HFFc6 (cell line): ENCODE measurements around the gene TUBB2B. TPM values are rescaled to one million over a fixed set of nuclear protein-coding genes. Genes with fewer than 3 reads are reported as not detected.
"Not testable (repeated sequence)": the region's sequence is repeated elsewhere in the genome, so short reads cannot be mapped to it uniquely, and the experiment has no call there.

Experiments
- DNase-seq: peaks from one replicate; pipeline ENCODE4 v3.0.0-alpha.2; 2018
- H3K27ac Mint-ChIP-seq: 2 replicates; pipeline ENCODE4 v1.8.0; 2020; ENCODE audit warnings: mild to moderate bottlenecking, mixed read lengths
- H3K27me3 Mint-ChIP-seq: 2 replicates; pipeline ENCODE4 v1.8.0; 2021; ENCODE audit warnings: mild to moderate bottlenecking, moderate library complexity, mixed read lengths; ENCODE audit not compliant: insufficient read depth
- H3K36me3 Mint-ChIP-seq: 2 replicates; pipeline ENCODE4 v1.8.0; 2021; ENCODE audit warnings: low read depth, mixed read lengths
- H3K4me1 Mint-ChIP-seq: 2 replicates; pipeline ENCODE4 v1.8.0; 2020; ENCODE audit warnings: low read depth, mixed read lengths
- H3K4me3 Mint-ChIP-seq: 2 replicates; pipeline ENCODE4 v1.8.0; 2020; ENCODE audit warnings: mild to moderate bottlenecking, moderate library complexity, mixed read lengths
- H3K9me3 Mint-ChIP-seq: 2 replicates; pipeline ENCODE4 v1.8.0; 2020; ENCODE audit warnings: mild to moderate bottlenecking, mixed read lengths
- total RNA-seq, 6 experiments: library from RNA; stranded (reverse); fragmentation: NEBNext Ultra II Directional; extraction: Animal tissue kit (Norgen Biotek cat#: 25700); gene quantifications; 2 replicates in 1 of 6; 3 replicates in 5 of 6; pipeline ENCODE4 v1.2.3, GENCODE V29; 2021
- TF ChIP-seq, protein P1 (sequence below): fragments of 200-600 bp; sonication (generic); IDR thresholded peaks from 2 replicates; pipeline ENCODE4 v1.5.0; 2021; ENCODE audit warnings: antibody characterized with exemption, mild to moderate bottlenecking

TUBB2B gene
- total RNA-seq, 6 experiments from 2014 or later, result 0.14 to 1.3 (median 0.90) TPM

DNA sequence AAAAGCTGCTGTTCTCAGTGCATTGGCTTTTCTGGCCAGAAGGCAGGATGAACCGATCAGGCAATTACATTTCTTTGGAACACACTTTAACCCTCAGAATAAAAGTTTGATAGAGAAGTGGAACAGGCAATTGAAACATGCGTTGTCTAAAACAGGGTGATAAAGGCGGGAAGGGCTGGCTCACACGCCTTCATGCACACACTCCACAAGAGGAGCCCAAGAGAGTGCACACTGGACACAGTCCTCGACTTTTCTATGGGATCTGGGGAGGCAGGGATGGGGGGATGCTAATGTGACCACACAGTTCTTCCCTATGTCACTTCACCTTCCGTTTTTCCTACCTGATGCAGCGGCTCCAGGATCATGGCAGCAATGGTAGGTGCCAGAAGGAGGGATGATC is 39.2 kb downstream of the TUBB2B start:
- Mint-ChIP-seq H3K4me3 (no peak overlapping the region), H3K4me1 (no peaks in the 10 kb centered on the region), H3K36me3 (peaks cover 3% of the 10 kb centered on the region; the same call in 1 of the 2 replicates), H3K27ac (no peak overlapping the region), H3K27me3 (peaks cover 27% of the 10 kb centered on the region), H3K9me3 (no peaks in the 10 kb centered on the region)
- TF ChIP-seq, protein P1, sequence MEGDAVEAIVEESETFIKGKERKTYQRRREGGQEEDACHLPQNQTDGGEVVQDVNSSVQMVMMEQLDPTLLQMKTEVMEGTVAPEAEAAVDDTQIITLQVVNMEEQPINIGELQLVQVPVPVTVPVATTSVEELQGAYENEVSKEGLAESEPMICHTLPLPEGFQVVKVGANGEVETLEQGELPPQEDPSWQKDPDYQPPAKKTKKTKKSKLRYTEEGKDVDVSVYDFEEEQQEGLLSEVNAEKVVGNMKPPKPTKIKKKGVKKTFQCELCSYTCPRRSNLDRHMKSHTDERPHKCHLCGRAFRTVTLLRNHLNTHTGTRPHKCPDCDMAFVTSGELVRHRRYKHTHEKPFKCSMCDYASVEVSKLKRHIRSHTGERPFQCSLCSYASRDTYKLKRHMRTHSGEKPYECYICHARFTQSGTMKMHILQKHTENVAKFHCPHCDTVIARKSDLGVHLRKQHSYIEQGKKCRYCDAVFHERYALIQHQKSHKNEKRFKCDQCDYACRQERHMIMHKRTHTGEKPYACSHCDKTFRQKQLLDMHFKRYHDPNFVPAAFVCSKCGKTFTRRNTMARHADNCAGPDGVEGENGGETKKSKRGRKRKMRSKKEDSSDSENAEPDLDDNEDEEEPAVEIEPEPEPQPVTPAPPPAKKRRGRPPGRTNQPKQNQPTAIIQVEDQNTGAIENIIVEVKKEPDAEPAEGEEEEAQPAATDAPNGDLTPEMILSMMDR, result no peak
- DNase-seq, result no peak

DNA sequence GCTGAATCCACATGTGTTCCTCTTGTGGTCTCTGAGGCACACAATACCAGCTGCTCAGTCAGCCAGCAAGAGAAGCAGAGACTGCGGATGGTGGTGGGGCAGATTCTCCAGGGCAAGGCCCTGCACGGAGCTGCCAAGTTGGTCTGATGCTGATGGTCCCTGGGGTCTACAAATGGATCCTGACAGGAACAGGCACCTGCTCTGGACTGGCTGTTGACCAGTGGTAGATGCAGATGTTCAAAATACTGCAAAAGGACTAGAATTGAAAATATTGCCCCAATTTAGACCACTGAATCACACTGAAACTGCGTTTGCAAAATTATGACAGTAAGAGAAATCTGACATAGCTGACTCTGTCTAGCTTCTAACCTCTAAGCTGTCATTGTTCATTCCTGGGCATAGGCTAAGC is 40.5 kb downstream of the TUBB2B start:
- peaks cover 3% of the 10 kb centered on the region; the same call in 1 of the 2 replicates for H3K36me3 Mint-ChIP-seq
- H3K4me3 Mint-ChIP-seq, result no peak overlapping the region
- no peak for DNase-seq
- TF ChIP-seq, protein P1, result no peak
- peaks cover 32% of the 10 kb centered on the region for H3K27me3 Mint-ChIP-seq
- H3K9me3 Mint-ChIP-seq, result no peaks in the 10 kb centered on the region
- no peak overlapping the region for H3K27ac Mint-ChIP-seq
- H3K4me1 Mint-ChIP-seq, result no peaks in the 10 kb centered on the region

DNA sequence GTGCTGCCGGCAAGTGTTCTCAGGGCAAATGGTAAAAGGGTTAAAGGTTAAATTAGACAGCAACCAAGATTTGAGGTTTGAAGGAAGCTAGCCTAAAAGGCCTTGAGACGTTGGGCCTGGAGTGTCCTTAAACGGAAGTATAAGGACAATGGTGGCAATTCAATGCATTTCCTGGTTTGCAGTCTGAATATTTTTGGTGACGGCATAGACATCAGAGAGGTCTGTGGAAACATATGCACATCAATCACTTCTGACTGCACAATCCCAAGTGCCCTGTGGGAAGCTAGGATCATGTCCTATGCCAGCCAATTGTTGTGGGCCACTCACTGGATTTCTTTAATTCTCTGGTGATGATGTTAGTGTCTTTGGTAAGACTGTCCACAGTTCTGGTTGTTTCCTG is 44.4 kb downstream of the TUBB2B start:
- Mint-ChIP-seq H3K27ac (no peak overlapping the region), H3K9me3 (no peaks in the 10 kb centered on the region), H3K4me1 (no peaks in the 10 kb centered on the region), H3K36me3 (no peaks in the 10 kb centered on the region), H3K27me3 (peaks cover 41% of the 10 kb centered on the region), H3K4me3 (no peak overlapping the region)
- DNase-seq, result no peak
- TF ChIP-seq, protein P1, result no peak

DNA sequence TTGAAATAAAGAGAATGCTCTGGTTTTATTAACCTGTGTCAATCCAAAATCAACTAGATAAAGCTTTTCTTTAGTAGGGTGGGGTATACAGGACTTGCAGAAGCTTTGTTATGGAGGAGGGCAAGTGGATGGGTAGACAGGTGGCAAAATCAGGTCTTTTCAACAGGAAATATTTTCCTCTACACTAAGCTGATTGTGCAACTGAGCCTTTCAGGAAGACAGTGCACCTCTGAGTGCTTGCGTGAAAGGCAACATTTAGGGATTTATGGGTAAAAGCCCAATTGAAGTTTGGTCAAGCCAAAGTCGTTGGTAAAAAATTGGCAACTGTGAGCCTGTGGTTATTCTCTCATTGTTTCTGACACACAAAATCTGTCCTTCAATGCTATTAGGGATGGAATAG is 46.3 kb downstream of the TUBB2B start:
- Mint-ChIP-seq H3K4me1 (peaks cover 9% of the 10 kb centered on the region), H3K9me3 (no peaks in the 10 kb centered on the region), H3K27me3 (peaks cover 41% of the 10 kb centered on the region), H3K4me3 (no peak overlapping the region), H3K27ac (no peak overlapping the region), H3K36me3 (no peaks in the 10 kb centered on the region)
- TF ChIP-seq, protein P1, result no peak
- no peak for DNase-seq

DNA sequence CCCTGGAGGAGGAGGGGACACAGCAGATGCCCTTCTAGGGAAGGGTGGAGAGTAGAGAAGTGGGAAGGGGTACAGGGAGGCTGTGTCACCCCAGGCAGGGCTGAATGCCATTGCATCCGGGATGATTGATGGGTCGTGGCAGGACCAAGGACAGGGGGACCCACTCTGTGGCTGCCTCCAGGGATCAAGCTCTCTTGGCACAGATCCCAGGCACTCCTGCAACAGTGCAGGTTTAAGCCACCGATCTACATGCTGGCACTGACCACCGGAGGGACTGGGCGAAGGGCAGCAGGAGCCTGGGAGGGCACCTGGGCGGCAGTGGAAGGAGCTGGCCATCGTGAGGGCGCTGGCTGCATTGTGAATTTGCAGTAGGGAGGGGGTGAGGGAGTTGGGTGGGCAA is 47.5 kb downstream of the TUBB2B start:
- H3K9me3 Mint-ChIP-seq, H3K27ac Mint-ChIP-seq, H3K36me3 Mint-ChIP-seq, DNase-seq: not testable (repeated sequence)
- H3K4me1 Mint-ChIP-seq, result peaks cover 14% of the 10 kb centered on the region
- peak overlapping the region; percentile 78 for H3K4me3 Mint-ChIP-seq
- H3K27me3 Mint-ChIP-seq, result peaks cover 29% of the 10 kb centered on the region

DNA sequence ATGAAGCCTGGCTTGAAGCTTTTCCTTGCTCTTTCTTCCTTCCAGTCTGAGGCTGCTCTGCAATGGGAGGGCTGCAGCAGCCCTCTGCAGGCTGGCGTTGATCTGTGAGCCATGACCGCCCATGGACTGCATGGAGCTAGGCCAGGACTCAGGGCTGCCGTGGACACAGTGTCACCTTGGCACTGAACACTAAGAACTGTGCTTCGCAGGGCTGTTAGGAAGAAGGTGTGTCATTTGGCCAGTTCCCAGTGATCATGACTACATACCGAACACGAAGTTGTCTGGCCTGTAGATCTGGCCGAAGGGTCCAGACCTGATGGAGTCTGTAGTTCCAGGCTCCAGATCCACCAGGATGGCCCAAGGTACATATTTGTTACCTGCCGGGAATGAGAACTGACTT is 48.8 kb downstream of the TUBB2B start:
- DNase-seq, H3K36me3 Mint-ChIP-seq, H3K4me3 Mint-ChIP-seq, H3K27ac Mint-ChIP-seq, H3K9me3 Mint-ChIP-seq: not testable (repeated sequence)
- H3K27me3 Mint-ChIP-seq, result peaks cover 23% of the 10 kb centered on the region
- peaks cover 14% of the 10 kb centered on the region for H3K4me1 Mint-ChIP-seq
